HG03432 (cell line): ENCODE data around the gene EXT2.

Experiments
- ATAC-seq: cut with Tn5 transposase; IDR thresholded peaks from one replicate; pipeline ENCODE4 v1.9.1; 2021; ENCODE audit warnings: mild to moderate bottlenecking, moderate library complexity; ENCODE audit not compliant: unreplicated experiment

Gene EXT2

GRCh38 chr11:44095506-44096359, at the start of gene EXT2:
TSS of gene EXT2 (plus strand) at chr11:44095678. CDS start at chr11:44107713, 12,035 bp downstream.
- peak; percentile 97 for ATAC-seq

GRCh38 chr11:44046182-44046581, 49.3 kb upstream of the EXT2 start:
- no peak for ATAC-seq

- ATAC-seq: no peak
These were observed 48.2 kb upstream of the EXT2 start for GRCh38 chr11:44047298-44047697.

- no peak for ATAC-seq
These were observed 47.5 kb upstream of the EXT2 start, which contains the start of gene ACCSL for GRCh38 chr11:44047931-44048431. TSS of gene ACCSL (plus strand) at chr11:44047981. CDS start at chr11:44048037, 56 bp downstream.

GRCh38 chr11:44049832-44050231, 45.6 kb upstream of the EXT2 start:
- no peak for ATAC-seq

- ATAC-seq: no peak
These were observed 44.3 kb upstream of the EXT2 start for GRCh38 chr11:44051171-44051570.

- no peak for ATAC-seq
These were observed 38.1 kb upstream of the EXT2 start for GRCh38 chr11:44057340-44057739.

- ATAC-seq: no peak
These were observed 37.2 kb upstream of the EXT2 start for GRCh38 chr11:44058275-44058674.

GRCh38 chr11:44065161-44065661, 30.3 kb upstream of the EXT2 start:
- no peak for ATAC-seq

GRCh38 chr11:44065841-44066731, 29.4 kb upstream of the EXT2 start, which contains the start of gene ACCS:
TSS of gene ACCS (plus strand) at chr11:44066270. CDS start at chr11:44067628, 1,358 bp downstream.
- ATAC-seq: peak; percentile 98

- ATAC-seq: no peak
These were observed 28.7 kb upstream of the EXT2 start for GRCh38 chr11:44066732-44067141.

- ATAC-seq: no peak
These were observed 28.2 kb upstream of the EXT2 start for GRCh38 chr11:44067266-44067665.

- ATAC-seq: no peak
These were observed 27.3 kb upstream of the EXT2 start for GRCh38 chr11:44068180-44068579.

- no peak for ATAC-seq
These were observed 24.3 kb upstream of the EXT2 start for GRCh38 chr11:44071157-44071556.

GRCh38 chr11:44072757-44073658, 22.5 kb upstream of the EXT2 start:
- ATAC-seq: no peak

GRCh38 chr11:44078794-44079193, 16.7 kb upstream of the EXT2 start:
- no peak for ATAC-seq

- no peak for ATAC-seq
These were observed 16.1 kb upstream of the EXT2 start for GRCh38 chr11:44079376-44079775.

- ATAC-seq: no peak
These were observed 14.5 kb upstream of the EXT2 start for GRCh38 chr11:44080951-44081350.

GRCh38 chr11:44082645-44083044, 12.8 kb upstream of the EXT2 start:
- ATAC-seq: no peak

GRCh38 chr11:44083433-44083832, 12.0 kb upstream of the EXT2 start:
- no peak for ATAC-seq
